HuH-7 (cell line): ENCODE data around the gene KCNA5.

ENCODE experiments used
- DNase-seq: peaks from one replicate; pipeline ENCODE4 v3.0.0; 2011; ENCODE audit warnings: low spot score

The KCNA5 gene

DNA sequence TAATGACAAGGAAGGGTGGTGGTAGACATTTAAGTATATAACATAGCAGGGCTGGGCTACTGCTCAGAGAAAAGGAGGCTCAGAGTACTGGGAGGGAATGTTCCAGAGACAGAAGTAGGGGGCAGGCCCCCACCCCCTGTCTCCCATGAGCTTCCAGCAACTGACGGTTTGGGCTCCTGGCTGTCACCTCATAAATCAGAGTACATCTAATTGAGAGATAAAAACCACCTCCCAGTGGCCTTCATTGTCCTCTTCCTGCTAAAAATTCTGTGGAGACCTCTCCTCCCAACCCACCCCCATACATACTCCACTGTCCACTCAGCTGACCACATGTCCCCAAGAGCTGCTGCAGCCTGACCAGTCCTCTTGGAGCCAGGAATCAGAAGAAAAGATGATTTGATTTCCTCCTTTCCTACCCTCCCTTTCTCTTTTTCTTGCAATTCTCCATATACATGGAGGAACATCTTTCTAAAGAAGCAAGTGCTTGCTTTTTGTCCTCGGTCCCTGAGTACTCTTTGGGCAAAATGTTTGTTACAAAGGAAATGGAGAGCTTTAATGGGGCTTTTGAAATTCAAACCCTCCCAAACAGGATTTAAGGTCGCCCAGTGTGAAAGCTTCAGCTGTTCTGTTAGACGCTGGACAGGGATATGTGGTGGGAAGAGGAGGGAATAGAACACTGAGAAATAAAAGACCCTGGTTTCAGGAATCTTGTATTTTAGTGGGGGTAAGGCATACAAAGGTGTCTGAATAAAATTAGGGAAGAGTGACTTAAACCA is 16.4 kb upstream of the KCNA5 start:
- no peak for DNase-seq

- DNase-seq, result no peak
These were observed 13.6 kb upstream of the KCNA5 start for GRCh38 chr12:5030066-5030465.

DNA sequence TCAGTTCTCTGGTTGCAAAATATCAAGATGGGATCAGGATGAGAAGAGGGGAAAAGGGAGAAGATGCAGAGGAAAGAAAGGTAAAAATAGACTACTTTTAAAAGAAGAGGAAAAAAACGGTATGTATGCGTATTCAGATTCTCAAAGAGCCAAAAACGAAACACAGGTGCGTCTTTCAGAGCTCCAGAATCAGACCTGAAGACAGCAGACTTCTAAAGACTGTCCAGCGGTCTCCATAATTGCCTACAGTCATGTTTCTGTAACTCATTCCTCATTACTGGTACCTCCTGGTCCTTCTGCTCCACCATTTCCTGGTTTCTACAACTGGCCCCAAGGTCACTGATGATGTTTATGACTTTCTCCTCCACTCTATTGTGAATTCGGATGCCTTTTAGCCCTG is 12.4 kb upstream of the KCNA5 start:
- DNase-seq, result no peak

DNA sequence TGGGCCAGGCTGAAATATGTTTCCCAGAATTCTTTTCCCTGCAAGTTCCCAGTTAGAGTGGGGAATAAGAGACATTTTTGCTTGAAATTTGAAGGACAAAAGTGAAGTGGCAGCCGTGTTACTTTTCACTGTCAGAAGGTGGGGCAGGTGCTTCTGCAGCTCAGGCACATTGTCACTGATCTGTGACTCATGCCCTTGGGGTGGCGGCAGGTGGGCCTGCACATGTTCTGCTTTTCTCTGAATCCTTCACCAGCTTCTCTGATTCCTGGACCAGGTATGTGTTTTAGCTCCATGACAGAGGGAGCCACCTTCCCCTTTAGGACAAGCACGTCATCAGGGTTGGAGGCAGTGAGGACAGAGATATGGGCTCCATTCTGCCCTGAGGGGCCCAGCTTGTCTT is 11.7 kb upstream of the KCNA5 start:
- DNase-seq, result no peak

- no peak for DNase-seq
These were observed 10.9 kb upstream of the KCNA5 start for GRCh38 chr12:5032821-5033220.

DNA sequence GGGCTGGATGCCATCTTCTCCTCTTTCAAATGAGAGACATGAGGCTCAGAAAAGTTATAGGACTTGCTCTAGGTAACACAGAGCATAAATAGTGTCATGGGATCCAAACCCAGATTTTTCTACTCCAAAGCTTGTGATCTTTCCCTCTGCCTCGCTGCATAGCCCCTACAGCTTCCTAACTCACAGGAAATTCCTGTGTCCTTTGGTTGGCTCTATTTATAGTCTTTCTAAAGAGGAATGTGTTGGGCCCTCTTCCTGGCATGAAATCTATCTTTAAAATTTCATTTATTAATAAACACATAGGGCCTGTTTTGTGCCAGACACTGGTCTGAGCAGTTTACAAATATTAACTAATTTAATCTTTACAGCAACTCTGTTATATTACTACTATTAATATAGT is 9.8 kb upstream of the KCNA5 start:
- no peak for DNase-seq

GRCh38 chr12:5034603-5035002 is 9.1 kb upstream of the KCNA5 start:
- no peak for DNase-seq

DNA sequence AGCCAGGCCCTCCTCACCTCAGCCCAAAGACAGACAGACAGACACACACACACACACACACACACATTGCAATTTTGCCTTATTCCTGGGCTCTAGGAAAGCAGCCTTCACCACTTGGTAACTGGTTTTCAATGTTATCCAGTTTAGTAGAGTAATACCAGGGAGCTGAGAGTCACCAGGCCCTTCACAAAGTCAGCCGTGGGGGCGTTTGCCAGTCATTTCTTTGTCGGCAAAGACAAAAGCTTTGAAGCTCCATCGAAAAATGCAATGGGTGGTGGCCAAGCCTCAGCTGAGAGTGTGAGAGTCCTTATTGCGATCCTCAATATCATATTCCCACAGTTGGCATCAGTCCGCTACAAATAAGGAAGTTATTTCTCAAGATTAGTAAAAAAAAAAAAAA is 8.1 kb upstream of the KCNA5 start:
- DNase-seq, result no peak

- no peak for DNase-seq
These were observed 7.6 kb upstream of the KCNA5 start for GRCh38 chr12:5036031-5036430.

DNA sequence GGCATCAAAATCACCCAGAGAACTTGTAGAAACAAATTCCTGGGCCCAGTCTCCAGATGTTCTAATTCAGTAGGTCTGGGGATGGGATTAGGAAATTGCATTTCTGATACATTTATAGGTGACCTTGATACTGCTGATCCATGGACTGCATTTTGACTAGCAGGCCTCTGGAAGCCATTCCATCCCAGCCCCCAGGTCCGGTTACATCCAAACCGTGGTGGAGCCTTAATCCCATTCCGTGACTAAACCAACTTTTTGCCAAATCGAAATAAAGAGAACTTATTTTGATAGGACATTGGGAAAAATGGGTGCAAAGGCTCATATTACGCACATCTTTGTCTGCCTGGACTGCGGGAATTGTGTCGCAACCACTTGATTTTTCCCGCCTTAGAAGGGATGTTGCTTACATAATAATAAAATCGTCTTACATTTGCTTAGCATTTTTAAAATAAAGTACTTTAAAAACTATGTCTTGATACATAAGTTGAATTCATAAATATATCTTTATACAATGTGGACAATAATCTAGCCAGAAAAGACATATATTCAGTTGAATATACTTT is 5.8 kb upstream of the KCNA5 start:
- no peak for DNase-seq

- no peak for DNase-seq
These were observed 4.8 kb upstream of the KCNA5 start for GRCh38 chr12:5038781-5039311.

- no peak for DNase-seq
These were observed 3.9 kb upstream of the KCNA5 start for GRCh38 chr12:5039815-5040214.

DNA sequence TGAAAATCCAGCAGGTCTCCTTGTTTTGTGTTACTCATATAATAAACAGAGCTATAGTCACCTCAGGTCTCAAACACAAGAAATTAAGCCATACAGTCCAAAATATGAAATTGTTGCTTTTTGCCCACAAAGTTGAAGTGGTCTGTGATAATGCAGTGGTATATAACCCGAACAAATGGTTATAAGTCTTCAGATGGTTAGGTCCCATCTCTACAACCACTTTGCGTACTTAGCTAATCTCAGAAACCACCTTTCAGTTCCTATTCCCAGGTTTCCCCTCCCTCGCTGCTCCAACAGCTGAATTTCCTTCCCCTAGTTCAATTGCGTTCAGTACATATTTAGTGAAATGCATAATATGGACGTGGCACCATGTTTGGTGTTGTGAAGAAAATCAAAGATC is 3.3 kb upstream of the KCNA5 start:
- no peak for DNase-seq

- DNase-seq, result no peak
These were observed 979 bp downstream of the KCNA5 start for GRCh38 chr12:5044420-5045295.

DNA sequence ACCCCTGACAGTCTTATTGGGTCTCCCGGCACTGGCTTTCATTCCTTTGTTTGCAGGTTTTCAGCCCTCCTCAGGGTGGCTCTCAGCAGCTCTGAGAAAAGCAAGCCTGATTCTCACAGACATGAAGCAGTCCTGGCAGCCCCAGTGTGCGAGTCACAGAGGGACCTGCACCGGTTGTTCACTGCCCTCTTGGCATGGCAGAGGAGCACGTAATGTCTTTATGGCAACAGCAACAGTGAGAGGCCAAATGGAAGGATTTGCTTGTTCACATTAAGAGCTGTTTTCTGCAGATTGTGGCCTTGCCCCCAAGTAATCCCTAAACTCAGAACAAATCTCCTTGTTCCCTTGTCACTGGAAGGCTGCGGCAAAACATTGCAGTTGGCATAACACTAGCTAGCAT is 3.4 kb downstream of the KCNA5 start:
- no peak for DNase-seq

GRCh38 chr12:5047729-5048128 is 4.0 kb downstream of the KCNA5 start:
- no peak for DNase-seq

DNA sequence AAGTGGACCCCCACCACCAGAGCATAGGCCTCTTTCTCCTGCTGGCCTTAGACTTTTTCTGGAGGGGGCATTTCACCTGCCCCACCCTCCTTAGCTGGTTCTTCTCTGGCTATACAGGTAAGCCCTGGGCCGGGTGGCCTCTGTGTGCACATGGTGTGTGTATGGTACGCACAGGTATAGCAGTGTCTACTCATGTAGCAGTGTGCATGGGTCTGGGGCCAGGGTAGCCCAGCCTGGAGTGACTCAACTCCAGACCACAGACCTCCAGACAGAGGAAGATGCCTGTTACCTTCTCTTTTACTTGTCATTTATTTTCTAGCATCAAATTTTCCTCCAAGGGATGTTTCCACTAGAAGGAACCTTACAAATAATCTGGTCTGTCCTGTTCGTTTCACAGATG is 6.9 kb downstream of the KCNA5 start:
- no peak for DNase-seq

- DNase-seq, result no peak
These were observed 7.7 kb downstream of the KCNA5 start for GRCh38 chr12:5051334-5051733.

DNA sequence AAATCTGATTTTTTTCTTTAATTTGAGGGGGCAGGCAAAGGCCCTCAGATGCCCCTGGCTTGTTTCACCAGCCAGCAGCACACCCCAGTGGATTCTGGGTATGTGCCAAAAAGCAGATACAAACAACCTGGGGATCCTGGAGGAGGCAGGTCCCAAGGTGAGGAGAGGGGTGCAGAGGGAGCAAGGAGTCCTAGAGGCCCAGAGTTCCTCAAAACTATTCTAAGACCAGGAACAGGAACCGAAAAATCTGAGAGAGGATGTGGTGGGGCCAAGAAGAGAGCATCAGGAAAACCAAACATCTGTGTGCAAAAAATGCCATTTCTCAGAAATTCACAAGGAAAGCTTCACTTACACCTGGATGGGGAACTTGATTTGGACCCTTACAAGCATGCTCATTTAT is 8.2 kb downstream of the KCNA5 start:
- DNase-seq, result no peak

- DNase-seq, result no peak
These were observed 8.7 kb downstream of the KCNA5 start for GRCh38 chr12:5052348-5052747.

- DNase-seq, result no peak
These were observed 15.7 kb downstream of the KCNA5 start for GRCh38 chr12:5059358-5059757.

DNA sequence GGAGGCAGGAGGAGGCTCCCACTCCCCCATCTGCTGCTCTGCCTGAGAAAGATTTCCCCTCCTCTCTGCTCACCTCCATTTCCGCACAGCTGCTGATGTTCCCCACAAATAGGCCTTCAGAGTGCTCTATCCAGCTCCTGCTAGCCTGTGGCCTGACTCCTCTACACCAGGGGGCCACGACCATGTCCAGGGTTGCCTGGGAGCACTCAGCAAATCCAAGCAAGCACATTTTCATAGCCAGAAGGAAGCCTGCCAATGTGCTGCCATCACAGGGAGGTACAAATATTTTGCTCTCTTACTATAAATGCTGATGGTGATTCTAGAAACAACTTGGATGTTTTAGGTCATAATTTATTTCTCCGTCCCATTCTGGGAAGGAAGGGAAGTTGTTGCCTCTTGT is 17.3 kb downstream of the KCNA5 start:
- no peak for DNase-seq

DNA sequence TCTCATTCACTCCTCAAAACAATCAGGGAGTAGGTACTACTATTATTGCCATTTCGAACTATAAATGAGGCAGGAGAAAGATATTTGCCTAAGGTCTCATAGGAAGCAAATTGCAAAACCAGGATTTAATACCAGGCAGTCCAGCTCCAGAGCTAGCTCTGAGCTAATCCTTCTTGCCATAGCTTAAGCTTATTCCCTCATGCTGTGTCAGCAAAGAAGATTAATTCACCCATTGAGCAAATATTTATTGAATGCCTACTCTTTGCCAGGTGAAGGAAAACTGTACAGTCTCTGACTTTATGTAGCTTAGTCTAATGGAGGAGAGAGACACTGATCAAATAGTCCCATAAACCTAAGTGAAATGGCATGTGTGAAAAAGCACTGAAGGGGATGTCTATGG is 19.5 kb downstream of the KCNA5 start:
- no peak for DNase-seq
